G401 (cell line): Measurements from ENCODE around the gene GABRB3. TPM values are rescaled to one million over a fixed set of nuclear protein-coding genes. Genes with fewer than 3 reads are reported as not detected.

Experiments
- DNase-seq: peaks from one replicate; pipeline ENCODE4 v3.0.0-alpha.2; 2015; ENCODE audit warnings: low spot score
- in situ Hi-C: cut with HindIII; loops from 2 replicates; pipeline ENCODE4 v1.10.0; 2016; ENCODE audit warnings: low sequenced_read_pairs, mixed read lengths
- total RNA-seq: library from RNA; depleted of rRNA; stranded (reverse); fragments of >200 nt; shearing (Covaris generic); gene quantifications from 2 replicates; pipeline ENCODE4 v1.2.3, GENCODE V29; 2014

The GABRB3 gene
- total RNA-seq, 1 experiment from 2014 or later: 11.4 TPM

DNA sequence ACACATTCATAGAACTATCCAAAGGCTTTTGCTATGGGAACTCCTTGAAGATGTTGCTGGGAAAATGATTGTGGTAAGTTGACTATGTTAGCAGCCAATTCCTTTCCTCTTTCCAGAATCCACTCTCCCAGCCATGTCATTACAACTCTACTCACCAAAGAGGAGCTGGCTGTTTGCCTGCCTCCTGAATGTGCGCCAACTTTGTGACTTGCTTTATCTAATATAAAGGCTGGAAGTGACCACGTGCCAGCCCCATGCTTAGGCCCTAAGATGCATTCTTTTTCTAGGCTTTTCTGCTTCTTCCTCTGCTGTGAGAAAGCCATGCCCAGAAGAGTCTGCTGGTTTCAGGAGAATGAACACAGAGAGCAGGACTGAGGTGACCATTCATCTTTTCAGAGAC lies 182.2 kb downstream of the GABRB3 start:
- DNase-seq: peak; percentile 30
- in situ Hi-C loops: no loop called here

DNA sequence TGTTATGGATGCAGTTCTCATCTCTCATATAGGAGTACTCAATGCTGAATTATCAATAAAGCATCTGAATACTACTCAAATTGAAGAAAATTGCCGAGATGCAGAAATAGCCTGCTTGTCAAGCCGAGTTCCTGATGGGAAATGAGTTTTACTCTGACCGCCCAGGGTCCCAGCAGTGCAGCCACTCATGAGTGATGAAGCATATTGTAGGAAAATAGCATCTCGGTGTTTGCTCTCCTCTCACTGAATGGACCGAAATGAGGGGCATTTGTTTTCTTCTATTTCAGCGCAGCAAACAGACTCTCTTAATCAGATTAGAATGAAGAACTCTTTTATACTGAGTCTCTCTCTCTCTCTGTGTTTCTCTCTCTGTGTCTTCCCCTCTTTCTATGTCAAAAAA lies 190.0 kb downstream of the GABRB3 start:
- in situ Hi-C loops: no loop called here
- no peak for DNase-seq

DNA sequence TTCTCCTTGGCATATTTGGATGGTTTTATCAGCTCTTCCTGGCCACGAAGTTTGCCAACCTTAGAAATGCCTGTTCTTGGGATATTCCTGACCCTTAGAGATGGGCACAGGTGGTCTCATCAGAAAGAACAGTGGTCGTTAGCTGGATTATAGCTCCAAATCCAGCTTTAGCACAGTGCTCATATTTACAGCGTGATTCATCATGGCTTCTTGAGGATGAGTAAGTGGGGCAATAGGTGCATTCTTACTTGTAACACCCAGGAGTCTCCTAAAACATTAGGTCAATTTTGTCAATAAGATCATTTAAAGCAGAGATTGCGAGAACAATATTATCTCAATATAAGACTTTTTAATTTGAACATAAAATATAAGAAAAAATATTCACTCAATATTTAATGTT lies 191.9 kb downstream of the GABRB3 start:
- in situ Hi-C loops: no loop called here
- DNase-seq: no peak

DNA sequence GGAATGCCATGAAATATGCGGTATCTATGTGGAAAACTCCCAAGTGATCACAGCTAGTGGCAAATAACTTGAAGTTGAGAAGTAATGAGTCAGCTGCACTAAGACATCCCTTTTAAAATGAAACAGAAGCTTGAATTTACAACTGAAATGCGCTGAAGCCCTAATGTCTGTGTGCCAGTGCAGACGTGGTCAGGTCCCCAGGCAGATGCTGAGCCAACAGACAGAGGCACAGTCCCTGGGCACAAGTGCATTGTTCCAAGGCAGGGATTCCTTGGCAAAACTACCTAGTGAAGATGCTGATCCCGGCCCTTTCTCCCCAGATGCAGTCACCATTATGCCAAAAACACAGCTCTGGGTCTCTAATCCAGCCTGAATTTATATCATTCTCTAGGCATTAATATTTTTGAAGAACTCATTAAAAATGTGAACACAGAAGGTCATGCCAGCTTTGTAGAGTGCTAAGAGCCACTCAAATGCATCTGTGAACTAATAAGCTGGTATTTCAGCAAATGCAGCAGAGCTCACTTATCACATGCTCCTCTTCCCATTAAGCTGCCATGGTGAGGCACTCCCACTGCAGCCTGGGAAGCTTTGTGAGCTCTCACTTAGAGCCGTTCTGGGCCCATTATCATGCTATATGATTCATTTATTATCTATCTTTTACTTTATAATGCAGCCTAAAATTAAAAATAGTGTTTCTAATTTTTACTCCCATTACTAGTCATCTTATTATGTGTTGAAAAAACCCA lies 200.1 kb downstream of the GABRB3 start:
- in situ Hi-C loops: no loop called here
- DNase-seq: no peak

DNA sequence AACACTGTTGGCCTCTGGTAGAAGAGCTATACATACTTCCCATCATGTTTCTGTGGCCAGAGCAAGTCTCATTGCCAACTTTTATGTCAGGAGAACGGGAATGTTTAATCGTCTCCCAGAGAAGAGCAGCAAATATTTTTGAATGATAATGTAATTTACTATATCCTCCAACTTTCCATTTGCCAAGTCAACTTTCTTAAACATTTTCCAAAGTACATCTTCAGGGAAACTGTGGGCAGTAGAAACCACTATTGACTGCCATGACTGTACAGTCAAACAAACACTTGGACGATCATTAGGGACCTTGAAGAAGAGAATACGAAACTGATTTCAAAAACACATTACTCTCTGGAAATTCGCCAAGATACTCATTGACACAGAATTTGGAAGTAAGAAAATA lies 201.5 kb downstream of the GABRB3 start:
- in situ Hi-C loops: no loop called here
- DNase-seq: no peak

DNA sequence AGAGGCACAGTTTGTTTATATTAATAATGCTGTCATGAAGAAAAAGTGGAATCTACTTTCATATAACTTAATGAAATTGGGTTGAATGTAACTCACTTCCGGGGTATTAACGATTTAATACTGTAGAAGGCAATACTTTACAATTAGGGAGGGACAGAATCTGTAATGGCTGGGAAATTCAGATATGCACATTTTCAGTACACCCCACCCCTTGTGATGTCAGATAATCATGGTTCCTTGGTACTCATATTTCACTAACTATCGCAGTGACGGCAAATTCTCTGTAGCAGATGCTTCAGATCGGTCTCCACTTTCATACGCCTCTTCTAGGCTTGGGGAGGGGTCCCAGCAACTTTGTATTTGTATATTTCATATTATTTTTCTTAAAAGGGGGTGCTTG lies 207.3 kb downstream of the GABRB3 start:
- in situ Hi-C loops: no loop called here
- no peak for DNase-seq

DNA sequence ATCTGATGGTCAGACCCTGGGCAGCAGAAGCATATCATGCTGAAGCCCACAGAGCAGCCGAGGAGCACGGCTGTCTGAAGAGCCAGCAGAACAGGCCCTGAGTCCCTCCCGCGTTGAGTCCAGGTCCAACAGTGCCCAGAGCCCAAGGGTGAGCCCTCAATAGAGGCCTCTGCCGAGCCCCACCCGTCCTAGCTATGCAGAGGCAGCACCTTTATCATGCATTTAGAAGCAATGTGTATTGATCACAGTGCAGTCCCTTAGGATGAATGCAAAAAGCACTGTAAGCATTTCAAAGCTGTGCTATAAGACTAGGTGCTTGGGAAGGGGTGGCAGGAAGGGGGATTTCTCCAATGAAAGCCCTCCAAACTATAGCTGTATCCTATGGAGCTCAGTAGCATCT lies 208.5 kb downstream of the GABRB3 start:
- DNase-seq: no peak
- in situ Hi-C loops: no loop called here

DNA sequence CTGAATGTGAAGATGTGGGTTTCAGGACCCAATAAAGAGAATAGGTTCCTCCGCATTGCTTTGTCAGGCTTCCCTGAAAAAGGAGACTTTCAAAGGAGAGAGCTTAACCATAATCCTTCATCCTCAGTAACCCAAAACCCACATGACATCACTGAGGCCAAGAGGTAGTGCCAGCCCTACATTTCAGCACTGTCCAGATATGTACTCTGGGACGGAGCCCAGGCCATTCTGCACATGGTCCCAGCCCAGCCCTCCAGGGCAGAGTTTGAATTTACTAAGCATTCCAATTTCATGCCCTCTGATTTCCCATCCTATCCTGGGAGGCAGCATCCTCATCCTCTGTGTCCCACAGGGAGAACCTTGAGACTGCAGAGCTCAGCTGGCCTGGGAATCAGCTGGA lies 210.5 kb downstream of the GABRB3 start:
- in situ Hi-C loops: no loop called here
- DNase-seq: no peak

DNA sequence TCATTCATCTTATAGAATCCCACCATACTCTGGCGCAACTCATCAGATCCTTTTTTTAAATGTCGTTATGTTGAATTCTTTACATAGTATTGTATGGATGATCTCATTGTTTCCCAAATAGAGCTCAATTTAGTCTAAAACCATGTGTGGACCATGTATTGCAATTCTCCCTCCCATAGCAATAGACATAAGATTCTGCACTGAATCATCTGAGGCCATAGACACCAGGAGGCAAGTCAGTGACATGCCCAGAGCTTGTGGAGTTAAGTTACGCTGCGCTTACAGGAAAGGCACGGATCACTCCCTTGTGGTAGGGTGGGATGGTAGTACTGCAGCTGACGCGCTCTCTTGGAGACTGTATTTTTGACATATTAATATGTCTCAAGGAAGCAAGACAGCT lies 211.0 kb downstream of the GABRB3 start:
- in situ Hi-C loops: no loop called here

DNA sequence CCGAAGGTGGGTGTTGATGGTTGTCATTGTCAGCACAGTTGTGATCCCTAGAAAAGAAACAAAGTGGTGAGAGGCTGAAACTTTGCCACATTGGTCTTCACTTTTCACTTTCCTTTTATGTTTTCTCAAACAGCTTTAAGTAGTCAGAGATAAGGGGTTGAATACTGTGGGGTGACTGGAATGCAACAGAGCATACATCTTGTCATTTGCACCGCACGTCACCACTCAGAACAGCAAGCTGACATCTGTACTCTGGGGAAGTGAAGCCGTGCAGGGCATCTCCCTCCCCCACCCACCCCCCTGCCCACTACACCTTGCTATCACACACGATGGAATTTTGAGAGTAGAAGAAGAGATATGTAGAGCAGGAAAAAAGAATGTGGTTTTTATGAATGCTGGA lies 211.7 kb downstream of the GABRB3 start:
- in situ Hi-C loops: no loop called here
- no peak for DNase-seq

More for the DNA sequence above, 211.0 kb downstream of the GABRB3 start:
- DNase-seq: no peak

DNA sequence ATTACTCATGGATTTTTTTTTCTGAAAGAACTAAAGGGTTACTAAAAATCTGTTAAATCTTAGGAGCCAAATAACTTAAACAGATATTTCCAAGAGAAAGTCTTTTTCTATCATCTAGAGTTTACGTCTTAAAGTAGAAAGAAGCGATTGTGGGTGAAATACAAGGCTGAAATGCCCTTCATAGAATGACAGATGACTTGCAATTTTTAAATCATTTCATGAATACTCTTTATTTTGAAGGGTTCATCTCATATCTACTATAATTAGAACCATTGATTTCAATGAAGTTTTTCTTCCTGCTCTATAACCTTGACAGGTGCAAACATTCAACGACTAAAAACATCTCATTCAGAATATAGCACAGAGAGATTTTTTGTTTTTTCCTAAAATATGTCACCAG lies 217.0 kb downstream of the GABRB3 start:
- no peak for DNase-seq
- in situ Hi-C loops: no loop called here

DNA sequence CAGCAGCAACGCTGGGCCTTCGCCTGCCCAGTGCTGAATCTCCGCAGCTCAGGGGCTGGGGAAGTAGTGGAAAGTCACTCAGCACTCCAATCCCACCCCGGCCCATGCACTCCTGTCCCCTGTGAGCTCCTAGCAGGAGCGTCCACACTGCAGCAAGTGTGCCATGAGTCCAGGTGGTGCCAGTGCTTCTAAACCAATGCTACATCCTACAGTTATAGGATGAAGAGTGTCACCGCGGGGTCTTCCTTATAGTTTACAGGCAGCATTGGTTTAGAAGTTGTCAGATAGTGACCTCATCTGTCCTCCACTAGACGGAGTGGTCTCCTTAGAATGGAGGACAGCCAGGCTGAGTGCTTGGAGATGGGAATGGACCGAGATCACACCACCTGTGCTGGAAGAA lies 221.4 kb downstream of the GABRB3 start:
- in situ Hi-C loops: no loop called here
- no peak for DNase-seq

DNA sequence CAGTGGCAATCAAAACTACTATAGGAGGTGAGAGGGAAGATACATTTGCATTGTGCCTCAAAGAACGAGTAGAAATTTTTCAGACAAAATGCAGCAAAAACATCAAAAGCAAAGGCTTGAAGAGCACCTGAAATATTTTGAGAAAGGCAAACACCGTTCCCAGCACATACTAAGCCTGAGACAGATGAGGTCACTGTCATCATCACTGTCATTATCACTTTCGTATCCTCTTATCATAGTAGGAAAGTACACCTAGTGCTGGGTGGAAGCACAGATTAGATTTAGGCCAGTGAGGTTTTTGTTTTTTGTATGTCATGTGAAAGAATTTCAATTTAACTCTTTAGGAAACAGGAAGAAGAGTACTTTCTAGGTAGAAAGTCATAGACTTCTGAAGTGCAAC lies 222.0 kb downstream of the GABRB3 start:
- DNase-seq: no peak
- in situ Hi-C loops: no loop called here

DNA sequence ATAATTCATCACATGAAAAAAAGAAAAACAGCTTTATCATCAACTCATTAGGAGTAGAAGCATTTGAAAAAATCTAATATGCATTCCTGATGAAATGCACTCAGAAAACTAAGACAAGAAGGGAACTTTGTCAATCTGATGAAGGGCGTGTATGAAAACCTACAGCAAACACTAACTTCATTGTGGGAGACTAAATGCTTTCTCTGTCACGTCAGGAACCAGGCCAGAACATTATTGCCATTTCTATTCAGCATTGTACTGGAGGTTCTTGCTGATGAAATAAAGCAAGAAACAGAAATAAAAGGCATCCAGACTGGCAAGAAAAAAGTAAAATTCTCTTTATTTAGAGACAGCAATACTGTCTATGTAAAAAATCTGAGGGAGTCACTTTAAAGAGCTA lies 235.2 kb downstream of the GABRB3 start:
- in situ Hi-C loops: no loop called here
- DNase-seq: no peak

DNA sequence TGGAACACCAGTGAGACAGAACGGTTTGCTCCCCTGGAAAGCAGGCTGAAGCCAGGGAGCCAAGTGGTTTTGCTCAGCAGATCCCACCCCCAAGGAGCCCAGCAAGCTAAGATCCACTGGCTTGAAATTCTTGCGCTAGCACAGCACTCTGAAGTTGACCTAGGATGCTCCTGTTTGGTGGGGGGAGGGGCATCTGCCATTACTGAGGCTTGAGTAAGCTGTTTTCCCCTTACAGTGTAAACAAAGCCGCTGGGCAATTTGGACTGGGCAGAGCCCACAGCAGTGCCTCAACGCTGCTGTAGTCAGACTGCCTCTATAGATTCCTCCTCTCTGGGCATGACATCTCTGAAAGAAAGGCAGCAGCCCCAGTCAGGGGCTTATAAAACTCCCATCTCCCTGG lies 241.4 kb downstream of the GABRB3 start:
- no peak for DNase-seq
- in situ Hi-C loops: no loop called here

DNA sequence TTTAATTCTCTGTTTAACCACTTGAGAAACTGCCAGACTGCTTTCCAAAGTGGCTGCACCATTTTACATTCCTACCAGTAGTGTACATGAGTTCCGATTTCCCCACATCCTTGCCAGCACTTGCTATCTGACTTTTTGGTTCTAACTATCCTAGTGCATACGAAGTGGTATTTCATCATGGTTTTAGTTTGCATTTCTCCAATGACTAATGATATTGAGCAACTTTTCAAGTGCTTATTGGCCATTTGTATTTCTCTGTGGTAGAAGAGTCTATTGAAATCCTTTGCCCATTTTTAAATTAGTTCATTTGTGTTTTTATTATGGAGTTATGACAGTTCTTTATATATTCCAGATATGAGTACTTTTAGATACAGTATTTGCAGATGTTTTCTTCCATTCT lies 247.8 kb downstream of the GABRB3 start:
- DNase-seq: no peak
- in situ Hi-C loops: no loop called here

DNA sequence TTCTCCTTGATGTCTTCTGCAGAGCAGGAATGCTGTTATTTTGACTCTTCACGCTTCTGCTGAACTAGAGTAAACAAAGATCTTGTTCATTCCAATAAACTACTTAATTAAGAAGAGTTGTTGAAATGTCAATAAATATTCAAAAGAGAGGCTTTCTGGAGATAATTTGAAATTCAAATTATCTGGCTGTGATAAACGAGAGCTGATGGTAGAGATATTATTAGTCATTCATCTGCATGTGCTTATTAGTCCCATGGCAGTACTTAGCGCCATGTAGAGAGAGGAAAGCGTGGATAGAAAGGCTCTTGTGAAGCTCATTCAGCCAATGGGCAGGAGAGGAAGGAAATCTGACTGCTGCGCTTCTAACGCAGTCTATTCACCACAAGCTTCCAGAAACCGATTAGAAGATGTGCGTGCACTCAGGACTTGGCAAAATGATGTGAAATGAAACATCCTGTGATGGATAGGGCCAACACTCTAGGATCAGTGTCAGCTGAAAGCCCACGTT lies 251.1 kb downstream of the GABRB3 start:
- in situ Hi-C loops: no loop called here
- no peak for DNase-seq

DNA sequence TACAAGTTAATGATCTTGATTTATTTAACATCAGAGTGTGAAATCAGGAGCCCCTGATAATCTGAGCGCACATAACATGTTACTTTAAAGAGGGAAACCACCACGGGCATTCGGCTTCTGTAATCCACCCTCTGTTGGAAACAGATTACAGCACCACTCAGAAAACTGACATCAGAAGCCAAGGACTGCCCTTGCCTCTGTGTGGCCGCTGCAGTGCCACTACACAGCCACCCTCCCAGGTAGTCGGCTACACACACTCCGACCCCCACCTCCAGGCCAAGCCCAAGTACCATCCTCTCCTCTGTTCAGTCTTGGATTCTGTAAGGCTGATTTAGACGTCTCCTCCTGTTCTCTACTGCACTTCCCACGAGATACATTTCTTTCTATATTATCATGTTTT lies 251.7 kb downstream of the GABRB3 start:
- in situ Hi-C loops: no loop called here

DNA sequence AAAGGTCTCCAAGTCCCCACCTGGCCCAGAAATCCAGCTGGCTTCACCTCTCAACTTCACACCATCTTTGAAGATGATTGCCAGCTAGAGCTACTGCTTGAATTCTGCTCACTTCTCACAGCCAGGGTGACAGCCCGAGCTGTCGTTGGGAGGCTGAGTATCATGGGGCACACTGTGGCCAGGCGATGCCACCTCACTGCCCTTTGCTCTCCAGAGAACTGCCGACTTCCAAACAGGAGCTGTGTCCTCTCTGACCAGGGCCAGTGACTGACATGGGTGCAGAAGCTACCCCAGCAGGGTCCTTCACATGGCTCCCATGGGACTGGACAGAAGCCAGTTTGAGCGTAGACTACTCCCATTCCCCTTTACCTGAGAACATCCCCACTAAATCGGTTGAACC lies 254.0 kb downstream of the GABRB3 start:
- in situ Hi-C loops: no loop called here

More for the DNA sequence above, 251.7 kb downstream of the GABRB3 start:
- DNase-seq: no peak

DNA sequence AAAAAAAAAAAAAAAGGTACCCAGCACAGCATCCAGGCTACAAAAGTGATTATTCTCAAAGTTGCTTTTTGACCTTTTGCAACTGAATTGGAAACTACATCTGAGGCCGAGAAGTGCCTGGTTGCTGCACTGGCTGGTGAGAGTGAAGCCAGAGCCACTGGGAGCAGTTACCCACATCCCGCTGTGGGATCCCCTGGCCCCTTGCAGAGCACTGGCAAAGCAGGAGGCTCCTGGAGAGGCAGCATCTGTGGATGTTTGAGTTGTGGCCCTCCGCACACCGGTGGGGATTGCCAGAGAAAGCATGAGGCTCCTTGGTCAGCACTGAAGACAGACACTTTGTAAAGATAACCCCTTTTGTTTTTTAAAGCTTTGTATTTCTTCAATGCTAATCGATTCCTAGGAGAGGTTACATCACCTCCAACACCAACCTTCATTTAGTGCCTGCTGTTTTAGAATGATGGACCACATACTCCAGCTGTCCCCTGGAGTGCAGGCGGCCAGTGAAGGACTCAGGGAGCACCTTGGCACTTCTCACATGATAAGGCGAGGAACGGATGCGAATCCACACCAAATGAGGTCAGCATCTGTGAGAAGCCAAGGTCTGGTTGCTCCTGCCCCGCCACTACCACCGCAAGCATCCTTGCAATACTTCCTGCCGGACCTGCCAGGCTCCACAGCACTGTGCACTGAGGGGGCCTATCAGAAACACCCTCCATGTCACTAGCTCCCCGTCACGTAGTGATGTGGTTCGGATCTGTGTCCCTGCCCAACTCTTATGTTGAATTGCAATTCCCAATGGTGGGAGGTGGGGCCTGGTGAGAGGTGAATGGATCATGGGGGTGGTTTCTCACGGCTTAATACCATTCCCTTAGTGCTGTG lies 256.5 kb downstream of the GABRB3 start:
- no peak for DNase-seq
- in situ Hi-C loops: no loop called here

More for the DNA sequence above, 254.0 kb downstream of the GABRB3 start:
- DNase-seq: no peak
